Endodermal cell (in vitro differentiated cells): ENCODE data around the gene BLNK. TPM values are rescaled to one million over a fixed set of nuclear protein-coding genes. Genes with fewer than 3 reads are reported as not detected.

Source experiments
- DNase-seq: peaks from one replicate; pipeline ENCODE4 v3.0.0-alpha.2; 2017
- H3K27ac ChIP-seq: 2 replicates; pipeline ENCODE4 v1.5.1; 2013; ENCODE audit warnings: mild to moderate bottlenecking, low read depth, low read length, moderate library complexity
- H3K27me3 ChIP-seq: 2 replicates; pipeline ENCODE4 v1.6.1; 2013; ENCODE audit warnings: mild to moderate bottlenecking, low read length, moderate library complexity; ENCODE audit not compliant: insufficient read depth, control insufficient read depth, poor library complexity, severe bottlenecking
- H3K36me3 ChIP-seq: 2 replicates; pipeline ENCODE4 v1.7.0; 2013; ENCODE audit warnings: mild to moderate bottlenecking, low read length, moderate library complexity; ENCODE audit not compliant: control insufficient read depth, insufficient read depth
- H3K4me1 ChIP-seq: one replicate; pipeline ENCODE4 v1.7.0; 2013; ENCODE audit warnings: low read length; ENCODE audit not compliant: control insufficient read depth, insufficient read depth
- H3K4me3 ChIP-seq: 2 replicates; pipeline ENCODE4 v1.5.1; 2013; ENCODE audit warnings: mild to moderate bottlenecking, low read length, moderate library complexity
- H3K9ac ChIP-seq: 2 replicates; pipeline ENCODE4 v1.6.1; 2013; ENCODE audit warnings: mild to moderate bottlenecking, low read length, moderate library complexity; ENCODE audit not compliant: poor library complexity, severe bottlenecking; ENCODE audit errors: extremely low read depth
- H3K9me3 ChIP-seq: 2 replicates; pipeline ENCODE4 v1.6.1; 2013; ENCODE audit warnings: mild to moderate bottlenecking, low read length, moderate library complexity; ENCODE audit not compliant: control insufficient read depth
- H3K27ac Mint-ChIP-seq: 2 replicates; pipeline ENCODE4 v1.8.0; 2020; ENCODE audit warnings: mixed read lengths
- H3K27me3 Mint-ChIP-seq: 2 replicates; pipeline ENCODE4 v1.8.0; 2021; ENCODE audit warnings: mild to moderate bottlenecking, mixed read lengths; ENCODE audit not compliant: insufficient read depth
- H3K36me3 Mint-ChIP-seq: 2 replicates; pipeline ENCODE4 v1.8.0; 2020; ENCODE audit warnings: low read depth, mixed read lengths
- H3K4me1 Mint-ChIP-seq: 2 replicates; pipeline ENCODE4 v1.8.0; 2020; ENCODE audit warnings: mixed read lengths
- H3K4me3 Mint-ChIP-seq: 2 replicates; pipeline ENCODE4 v1.8.0; 2020; ENCODE audit warnings: mild to moderate bottlenecking, moderate library complexity, mixed read lengths
- H3K9me3 Mint-ChIP-seq: 2 replicates; pipeline ENCODE4 v1.8.0; 2020; ENCODE audit warnings: mild to moderate bottlenecking, mixed read lengths
- CTCF ChIP-seq: fragments of 200-600 bp; sonication (generic); conservative IDR thresholded peaks from 2 replicates; pipeline ENCODE4 v1.5.0; 2021; ENCODE audit warnings: antibody characterized with exemption, mild to moderate bottlenecking
- WGBS, 2 experiments: methylation state at CpG; one replicate each; pipeline versions ENCODE4 v1.1.5 to v1.1.7; 2013; ENCODE audit warnings: missing lambda C conversion rate in 2 of 2, mixed read lengths in 1 of 2; ENCODE audit not compliant: insufficient coverage in 1 of 2, insufficient read length in 1 of 2; 5-methylcytosine and 5-hydroxymethylcytosine counted together
- total RNA-seq, 2 donors: library from RNA; stranded (reverse); fragmentation: NEBNext Ultra II Directional in 1 of 2; extraction: Animal tissue kit (Norgen Biotek cat#: 25700) in 1 of 2; gene quantifications; 2 replicates in 1 of 2; 3 replicates in 1 of 2; pipeline ENCODE4 v1.2.1, GENCODE V29; 2021

BLNK gene
- total RNA-seq, 2 donors from 2014 or later = not detected

- DNase-seq = no peak
- Histone ChIP-seq H3K4me1 (peaks cover 4% of the 10 kb centered on the region), H3K36me3 (no peaks in the 10 kb centered on the region), H3K9ac (no peak overlapping the region), H3K9me3 (no peaks in the 10 kb centered on the region), H3K27me3 (peaks cover 14% of the 10 kb centered on the region), H3K27ac (no peak overlapping the region), H3K4me3 (no peak overlapping the region)
- no peak overlapping the region for H3K4me3 Mint-ChIP-seq
- peaks cover 8% of the 10 kb centered on the region for H3K4me1 Mint-ChIP-seq
- 87 to 89% methylated on average over 1 to 2 of the region's 2 CpGs for WGBS, 2 experiments
- TF ChIP-seq CTCF = no peak
- H3K9me3 Mint-ChIP-seq = no peaks in the 10 kb centered on the region
- peaks cover 7% of the 10 kb centered on the region for H3K27me3 Mint-ChIP-seq
- no peak overlapping the region for H3K27ac Mint-ChIP-seq
- no peaks in the 10 kb centered on the region for H3K36me3 Mint-ChIP-seq
Observed at GRCh38 chr10:96268341-96268909, 2.9 kb downstream of the BLNK start.

- Mint-ChIP-seq H3K9me3 (no peaks in the 10 kb centered on the region), H3K4me3 (no peak overlapping the region), H3K36me3 (no peaks in the 10 kb centered on the region), H3K4me1 (peaks cover 16% of the 10 kb centered on the region), H3K27me3 (peaks cover 6% of the 10 kb centered on the region), H3K27ac (no peak overlapping the region)
- Histone ChIP-seq H3K9me3 (no peaks in the 10 kb centered on the region), H3K27ac (no peak overlapping the region), H3K4me1 (peaks cover 7% of the 10 kb centered on the region), H3K27me3 (peaks cover 7% of the 10 kb centered on the region), H3K36me3 (no peaks in the 10 kb centered on the region), H3K9ac (no peak overlapping the region), H3K4me3 (no peak overlapping the region)
- WGBS, 2 experiments = 69 to 81% methylated on average over 4 of the region's 4 CpGs
- TF ChIP-seq CTCF = no peak
- DNase-seq = no peak
Observed at GRCh38 chr10:96267234-96267705, 4.1 kb downstream of the BLNK start.

DNA sequence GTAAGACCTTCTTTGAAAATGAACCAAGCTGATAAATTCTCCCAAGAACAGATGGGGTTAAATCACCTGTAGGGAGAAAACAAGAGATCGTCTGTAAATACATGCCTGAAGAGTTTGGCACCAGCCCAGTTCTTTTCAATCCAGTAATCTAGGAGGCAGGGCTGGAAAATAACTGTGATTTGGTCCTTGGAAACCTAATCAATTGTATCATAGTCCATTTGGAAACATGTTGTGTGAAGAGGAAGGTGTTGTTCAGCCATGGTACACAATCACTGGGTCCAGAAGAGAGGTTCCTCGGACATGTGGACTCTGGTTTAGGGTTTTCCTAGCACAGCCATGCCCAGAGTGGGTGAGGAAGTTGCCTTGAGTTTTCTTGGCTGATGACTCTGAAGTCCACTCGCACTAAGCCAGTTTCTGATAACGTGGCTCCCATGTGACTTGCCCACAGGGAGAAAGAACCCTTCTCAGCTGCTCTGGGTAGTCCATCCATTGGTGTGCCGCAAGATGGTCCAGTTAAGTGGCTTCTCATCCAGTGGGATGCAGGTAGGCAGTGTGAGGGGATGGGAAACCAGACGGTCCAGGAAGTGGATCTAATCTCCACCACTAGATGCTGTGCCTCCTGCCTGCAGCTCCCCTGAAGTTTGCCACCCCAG lies 5.1 kb downstream of the BLNK start:
- TF ChIP-seq CTCF = no peak
- Histone ChIP-seq H3K27me3 (no peaks in the 10 kb centered on the region), H3K4me3 (no peak overlapping the region), H3K27ac (no peak overlapping the region), H3K9me3 (no peaks in the 10 kb centered on the region), H3K9ac (no peak overlapping the region), H3K36me3 (no peaks in the 10 kb centered on the region), H3K4me1 (peaks cover 7% of the 10 kb centered on the region)
- peaks cover under 1% of the 10 kb centered on the region for H3K27me3 Mint-ChIP-seq
- H3K9me3 Mint-ChIP-seq = no peaks in the 10 kb centered on the region
- peaks cover 21% of the 10 kb centered on the region for H3K4me1 Mint-ChIP-seq
- 91 to 93% methylated on average over 4 to 6 of the region's 6 CpGs for WGBS, 2 experiments
- DNase-seq = no peak
- H3K4me3 Mint-ChIP-seq = no peak overlapping the region
- no peak overlapping the region for H3K27ac Mint-ChIP-seq
- H3K36me3 Mint-ChIP-seq = no peaks in the 10 kb centered on the region
